ENCODE measurements around the gene GORASP2. TPM values are rescaled to one million over a fixed set of nuclear protein-coding genes. Genes with fewer than 3 reads are reported as not detected.

The GORASP2 gene
- total RNA-seq, 1 donor from 2014 or later, result 126 TPM

DNA sequence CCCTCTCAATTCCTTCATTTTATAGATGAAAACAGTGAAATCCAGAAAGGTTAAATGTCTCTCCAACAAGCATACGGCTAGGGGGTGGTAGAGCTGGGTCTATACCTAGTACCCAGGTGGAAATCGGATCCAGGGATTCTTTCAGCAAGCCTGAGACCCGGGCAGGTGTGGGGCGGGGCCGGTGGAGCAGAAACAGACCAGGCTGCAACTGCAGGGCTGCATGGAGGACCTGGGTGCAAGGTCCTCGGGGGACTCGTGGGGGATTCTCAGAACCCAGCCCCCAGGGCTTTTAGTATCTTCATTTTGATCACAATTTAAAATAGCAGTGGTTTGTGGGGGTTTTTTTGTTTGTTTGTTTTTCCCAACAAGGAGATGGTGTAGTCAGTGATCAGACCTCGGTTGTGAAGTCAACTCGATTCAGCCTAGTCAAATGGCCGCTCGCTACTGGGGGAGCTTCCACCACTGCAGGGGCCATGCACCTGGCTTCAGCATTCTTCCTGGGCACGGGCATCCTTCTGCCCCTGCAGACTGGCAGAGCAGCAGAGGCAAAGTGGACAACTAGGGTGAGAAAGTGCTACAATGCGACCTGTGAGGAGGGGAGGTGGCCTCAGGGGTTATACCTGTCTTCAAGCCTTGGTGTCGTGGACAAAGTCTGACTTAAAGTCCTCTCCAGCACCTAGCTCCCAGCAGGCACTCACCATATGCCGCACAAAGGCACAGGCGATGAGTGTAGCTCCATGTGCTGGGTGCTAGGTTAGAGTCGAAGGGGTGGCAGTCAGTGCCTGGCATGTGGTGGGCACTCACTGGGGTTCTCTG is 46.3 kb downstream of the GORASP2 start:
- Mint-ChIP-seq H3K9me3 (ENCODE audit: low read depth) (no peaks in the 10 kb centered on the region), H3K36me3 (ENCODE audit: low read depth) (no peaks in the 10 kb centered on the region), H3K27ac (ENCODE audit: unreplicated experiment) (no peak overlapping the region), H3K4me3 (ENCODE audit: unreplicated experiment) (no peak overlapping the region), H3K27me3 (ENCODE audit: low read depth) (no peaks in the 10 kb centered on the region), H3K4me1 (ENCODE audit: low read depth) (peaks cover 17% of the 10 kb centered on the region)
- TF ChIP-seq, protein P1, sequence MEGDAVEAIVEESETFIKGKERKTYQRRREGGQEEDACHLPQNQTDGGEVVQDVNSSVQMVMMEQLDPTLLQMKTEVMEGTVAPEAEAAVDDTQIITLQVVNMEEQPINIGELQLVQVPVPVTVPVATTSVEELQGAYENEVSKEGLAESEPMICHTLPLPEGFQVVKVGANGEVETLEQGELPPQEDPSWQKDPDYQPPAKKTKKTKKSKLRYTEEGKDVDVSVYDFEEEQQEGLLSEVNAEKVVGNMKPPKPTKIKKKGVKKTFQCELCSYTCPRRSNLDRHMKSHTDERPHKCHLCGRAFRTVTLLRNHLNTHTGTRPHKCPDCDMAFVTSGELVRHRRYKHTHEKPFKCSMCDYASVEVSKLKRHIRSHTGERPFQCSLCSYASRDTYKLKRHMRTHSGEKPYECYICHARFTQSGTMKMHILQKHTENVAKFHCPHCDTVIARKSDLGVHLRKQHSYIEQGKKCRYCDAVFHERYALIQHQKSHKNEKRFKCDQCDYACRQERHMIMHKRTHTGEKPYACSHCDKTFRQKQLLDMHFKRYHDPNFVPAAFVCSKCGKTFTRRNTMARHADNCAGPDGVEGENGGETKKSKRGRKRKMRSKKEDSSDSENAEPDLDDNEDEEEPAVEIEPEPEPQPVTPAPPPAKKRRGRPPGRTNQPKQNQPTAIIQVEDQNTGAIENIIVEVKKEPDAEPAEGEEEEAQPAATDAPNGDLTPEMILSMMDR (IDR thresholded peaks at IDR 0.05), result no peak
- DNase-seq (ENCODE audit: low spot score), result no peak

DNA sequence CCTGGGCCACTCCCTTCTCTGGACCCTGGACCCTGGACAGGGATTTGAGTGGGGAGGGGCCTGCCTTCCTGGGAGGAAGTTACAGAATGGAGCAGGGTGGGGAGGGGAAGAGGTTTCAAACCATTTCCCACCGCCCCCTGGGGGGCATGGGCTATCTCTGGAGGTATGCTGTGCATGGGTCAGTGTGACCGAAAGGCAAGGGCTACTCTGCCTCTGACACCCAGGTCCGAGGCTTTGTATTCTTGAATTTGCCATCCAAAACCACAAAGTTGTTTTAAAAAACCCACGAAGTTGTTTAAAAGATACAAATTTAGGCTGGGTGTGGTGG is 46.9 kb downstream of the GORASP2 start:
- no peaks in the 10 kb centered on the region for H3K9me3 Mint-ChIP-seq (ENCODE audit: low read depth)
- no peak for DNase-seq (ENCODE audit: low spot score)
- no peaks in the 10 kb centered on the region for H3K36me3 Mint-ChIP-seq (ENCODE audit: low read depth)
- no peak overlapping the region for H3K27ac Mint-ChIP-seq (ENCODE audit: unreplicated experiment)
- H3K27me3 Mint-ChIP-seq (ENCODE audit: low read depth), result no peaks in the 10 kb centered on the region
- H3K4me1 Mint-ChIP-seq (ENCODE audit: low read depth), result peaks cover 17% of the 10 kb centered on the region
- H3K4me3 Mint-ChIP-seq (ENCODE audit: unreplicated experiment), result no peak overlapping the region
- TF ChIP-seq, protein P1 (IDR thresholded peaks at IDR 0.05), result no peak

DNA sequence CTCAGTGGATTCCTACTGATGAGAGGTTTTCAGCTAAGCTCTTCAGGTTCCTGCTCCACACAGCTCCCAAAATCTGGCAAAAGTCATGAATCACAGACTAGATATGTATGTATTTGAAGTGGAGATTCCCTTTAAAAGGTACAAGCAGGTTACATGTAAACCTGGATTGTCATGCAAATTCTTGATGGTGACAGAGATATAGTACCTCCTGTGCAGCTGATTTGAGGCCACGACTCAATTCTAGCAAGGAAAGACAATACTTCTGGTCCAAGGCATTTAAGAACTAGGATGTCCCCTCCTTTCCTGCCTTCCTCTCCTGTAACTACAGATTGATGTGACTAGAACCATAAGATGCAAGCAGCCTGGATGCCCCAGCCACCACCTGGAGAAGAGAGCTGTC is 55.0 kb downstream of the GORASP2 start:
- Mint-ChIP-seq H3K36me3 (ENCODE audit: low read depth) (peaks cover 8% of the 10 kb centered on the region), H3K4me3 (ENCODE audit: unreplicated experiment) (no peak overlapping the region), H3K9me3 (ENCODE audit: low read depth) (no peaks in the 10 kb centered on the region), H3K27me3 (ENCODE audit: low read depth) (no peaks in the 10 kb centered on the region), H3K4me1 (ENCODE audit: low read depth) (no peaks in the 10 kb centered on the region), H3K27ac (ENCODE audit: unreplicated experiment) (no peak overlapping the region)
- DNase-seq (ENCODE audit: low spot score), result no peak
- TF ChIP-seq, protein P1 (IDR thresholded peaks at IDR 0.05), result no peak

DNA sequence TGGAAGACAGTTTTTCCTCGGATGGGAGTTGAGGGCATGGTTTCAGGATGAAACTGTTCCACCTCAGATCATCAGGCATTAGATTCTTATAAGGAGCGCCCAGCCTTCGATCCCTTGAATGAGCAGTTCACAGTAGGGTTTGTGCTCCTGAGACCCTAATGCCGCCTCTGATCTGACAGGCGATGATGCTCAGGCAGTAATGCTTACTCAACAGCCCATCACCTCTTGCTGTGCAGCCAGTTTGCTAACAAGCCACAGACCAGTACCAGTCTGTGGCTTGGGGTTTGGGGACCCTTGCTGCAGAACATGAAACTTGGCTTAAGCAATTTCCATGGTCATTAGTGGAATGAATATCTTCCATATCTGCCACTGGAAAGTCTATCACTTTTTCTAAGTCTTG is 56.4 kb downstream of the GORASP2 start:
- TF ChIP-seq, protein P1 (IDR thresholded peaks at IDR 0.05), result no peak
- Mint-ChIP-seq H3K27me3 (ENCODE audit: low read depth) (no peaks in the 10 kb centered on the region), H3K36me3 (ENCODE audit: low read depth) (peaks cover 8% of the 10 kb centered on the region), H3K27ac (ENCODE audit: unreplicated experiment) (no peak overlapping the region), H3K9me3 (ENCODE audit: low read depth) (no peaks in the 10 kb centered on the region), H3K4me1 (ENCODE audit: low read depth) (no peaks in the 10 kb centered on the region), H3K4me3 (ENCODE audit: unreplicated experiment) (no peak overlapping the region)
- no peak for DNase-seq (ENCODE audit: low spot score)

DNA sequence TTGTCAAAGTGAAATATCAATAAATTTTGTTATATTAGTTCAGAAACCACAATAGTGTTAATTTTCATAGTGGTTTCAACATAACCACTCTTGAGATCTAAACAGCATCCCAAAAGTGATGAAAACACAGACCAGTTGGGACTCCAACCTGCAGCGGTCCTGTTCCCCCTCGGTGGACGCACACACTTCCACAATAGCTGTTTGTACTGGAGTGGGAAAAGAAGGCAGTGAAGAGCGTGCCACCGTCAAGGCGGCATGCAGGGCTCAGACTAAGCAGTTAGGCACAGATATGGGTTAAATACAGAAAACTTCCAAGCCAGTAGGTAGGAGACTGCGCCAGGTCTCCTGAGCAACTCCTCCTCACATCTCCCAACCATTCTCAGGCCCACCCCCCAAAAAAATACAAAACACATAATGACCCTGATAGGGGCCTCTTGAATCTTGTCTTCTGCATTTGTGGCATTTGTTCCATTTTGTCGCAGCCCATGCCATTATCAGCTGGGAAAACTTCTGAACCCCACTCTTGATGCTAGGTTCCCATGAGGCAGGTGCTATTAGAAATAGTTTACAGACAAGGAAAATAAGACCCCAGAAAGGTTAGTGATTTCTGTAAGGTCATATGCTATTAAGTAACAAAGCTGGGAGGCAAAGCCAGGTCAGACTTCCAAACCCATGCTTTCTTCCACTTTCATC is 57.7 kb downstream of the GORASP2 start:
- TF ChIP-seq, protein P1 (IDR thresholded peaks at IDR 0.05), result no peak
- Mint-ChIP-seq H3K27ac (ENCODE audit: unreplicated experiment) (no peak overlapping the region), H3K9me3 (ENCODE audit: low read depth) (no peaks in the 10 kb centered on the region), H3K4me3 (ENCODE audit: unreplicated experiment) (no peak overlapping the region), H3K36me3 (ENCODE audit: low read depth) (peaks cover 15% of the 10 kb centered on the region), H3K27me3 (ENCODE audit: low read depth) (no peaks in the 10 kb centered on the region), H3K4me1 (ENCODE audit: low read depth) (no peaks in the 10 kb centered on the region)
- no peak for DNase-seq (ENCODE audit: low spot score)
